Common myeloid progenitor, CD34-positive (primary cell): ENCODE data around the gene RAB1A.

Experiments used
- CTCF ChIA-PET: fragments of 350-600 bp; sonication (Branson Sonifier 250); formaldehyde crosslinking; loops from one replicate; lab custom pipeline; 2021; ENCODE audit warnings: antibody characterized with exemption; lab: Charles Lee
- POLR2A ChIA-PET: fragments of 350-600 bp; sonication (Branson Sonifier 250); formaldehyde crosslinking; loops from one replicate; lab custom pipeline; 2021; ENCODE audit warnings: antibody characterized with exemption; lab: Charles Lee
- DNase-seq, 3 donors: peaks; one replicate each; pipeline versions ENCODE4 v3.0.0 to v3.0.0-alpha.2; 2013
- H3K27ac ChIP-seq, 2 experiments: 1 replicate in 1 of 2; 2 replicates in 1 of 2; pipeline ENCODE4 v1.7.0; 2013; ENCODE audit warnings: inconsistent platforms in 2 of 2, low read length in 2 of 2, mild to moderate bottlenecking in 2 of 2, low read depth in 1 of 2, moderate library complexity in 1 of 2; ENCODE audit not compliant: severe bottlenecking in 2 of 2, insufficient read depth in 1 of 2, poor library complexity in 1 of 2
- H3K27me3 ChIP-seq, 5 experiments: replicated peaks in 2 of 5; 1 replicate in 3 of 5; 2 replicates in 2 of 5; pipeline versions ENCODE4 v1.6.1 to v1.7.0; 2013; ENCODE audit warnings: low read length in 4 of 5, mild to moderate bottlenecking in 2 of 5, moderate library complexity in 2 of 5, inconsistent platforms in 1 of 5; ENCODE audit not compliant: insufficient read depth in 5 of 5, control insufficient read depth in 4 of 5
- H3K36me3 ChIP-seq, 4 experiments: 1 replicate in 2 of 4; 2 replicates in 2 of 4; pipeline versions ENCODE4 v1.6.1 to v1.7.0; 2013; ENCODE audit warnings: low read length in 3 of 4, control low read depth in 1 of 4, mild to moderate bottlenecking in 1 of 4; ENCODE audit not compliant: control insufficient read depth in 4 of 4, insufficient read depth in 4 of 4
- H3K4me1 ChIP-seq, 4 experiments: 1 replicate in 3 of 4; 2 replicates in 1 of 4; pipeline versions ENCODE4 v1.6.1 to v1.7.1; 2013; ENCODE audit warnings: low read length in 3 of 4, mild to moderate bottlenecking in 3 of 4, control low read depth in 1 of 4, inconsistent platforms in 1 of 4, moderate library complexity in 1 of 4; ENCODE audit not compliant: control insufficient read depth in 4 of 4, insufficient read depth in 4 of 4; ENCODE audit errors: control extremely low read depth in 1 of 4
- H3K4me3 ChIP-seq, 7 experiments: 1 replicate in 4 of 7; 2 replicates in 3 of 7; pipeline versions ENCODE4 v1.5.1 to v1.7.0; 2013; ENCODE audit warnings: mild to moderate bottlenecking in 7 of 7, low read length in 6 of 7, moderate library complexity in 6 of 7, inconsistent platforms in 2 of 7, low read depth in 2 of 7, control low read depth in 1 of 7; ENCODE audit not compliant: insufficient read depth in 4 of 7, control insufficient read depth in 1 of 7; ENCODE audit errors: extremely low read depth in 1 of 7
- H3K9me3 ChIP-seq, 5 experiments: 1 replicate in 4 of 5; 2 replicates in 1 of 5; pipeline versions ENCODE4 v1.6.1 to v1.7.1; 2013; ENCODE audit warnings: low read length in 4 of 5, mild to moderate bottlenecking in 2 of 5, inconsistent platforms in 1 of 5, low read depth in 1 of 5, moderate library complexity in 1 of 5; ENCODE audit not compliant: control insufficient read depth in 4 of 5, insufficient read depth in 2 of 5; ENCODE audit errors: control extremely low read depth in 1 of 5
- whole genome bisulfite sequencing: methylation state at CpG from one replicate; pipeline ENCODE4 v1.1.5; 2013; ENCODE audit not compliant: insufficient coverage; 5-methylcytosine and 5-hydroxymethylcytosine counted together

The RAB1A gene

GRCh38 chr2:65085148-65085547 is 44.8 kb downstream of the RAB1A start:
- ChIA-PET POLR2A (interaction anchor here (1.2 to 2.0 kb wide), 2 partner anchors 18 to 20 kb away, joined by 4 to 11 read pairs; no protein-coding TSS in a partner anchor), CTCF (interaction anchor here (1.0 to 3.1 kb wide), 8 partner anchors 10 to 101 kb away, joined by 3 to 12 read pairs (median 8); no protein-coding TSS in a partner anchor)
- peaks cover 6 to 43% (median 34%) of the 10 kb centered on the region in 4 experiments for H3K4me1 ChIP-seq
- peaks cover 26 to 61% (median 44%) of the 10 kb centered on the region in 4 experiments for H3K36me3 ChIP-seq
- no peak for DNase-seq
- H3K27me3 ChIP-seq = no peaks in the 10 kb centered on the region
- no peak overlapping the region for H3K27ac ChIP-seq
- 100% methylated on average over 2 of the region's 3 CpGs for WGBS
- H3K4me3 ChIP-seq = no peak overlapping the region
- H3K9me3 ChIP-seq = no peaks in the 10 kb centered on the region

- 0% methylated on average over 4 of the region's 4 CpGs for WGBS
- Histone ChIP-seq H3K9me3 (no peaks in the 10 kb centered on the region), H3K36me3 (peaks cover 21 to 72% (median 48%) of the 10 kb centered on the region in 4 experiments), H3K4me1 (peaks cover 6 to 42% (median 33%) of the 10 kb centered on the region in 4 experiments), H3K27ac (peak overlapping the region; percentile 42 to 69), H3K27me3 (no peaks in the 10 kb centered on the region), H3K4me3 (peak overlapping the region in 1 of 7 experiments; percentile 48)
- peak; percentile 91 to 99 (median 98) for DNase-seq
- ChIA-PET CTCF (interaction anchor here (1.0 to 4.3 kb wide), 6 partner anchors 9 to 97 kb away, joined by 3 to 16 read pairs (median 4); partner anchors contain the start of gene RAB1A), POLR2A (interaction anchor here (0.8 to 1.8 kb wide), 7 partner anchors 13 to 97 kb away, joined by 3 to 22 read pairs (median 4); partner anchors contain the start of genes CEP68 and RAB1A)
Measured at GRCh38 chr2:65081232-65081685, 48.6 kb downstream of the RAB1A start.

GRCh38 chr2:65079017-65079416 is 50.9 kb downstream of the RAB1A start:
- peak overlapping the region; percentile 27 to 45 for H3K27ac ChIP-seq
- H3K4me3 ChIP-seq = no peak overlapping the region
- H3K4me1 ChIP-seq = peaks cover 6 to 44% (median 33%) of the 10 kb centered on the region in 4 experiments
- no peak for DNase-seq
- ChIA-PET CTCF (interaction anchor here (0.8 to 4.3 kb wide), 7 partner anchors 9 to 90 kb away, joined by 3 to 20 read pairs (median 4); no protein-coding TSS in a partner anchor), POLR2A (interaction anchor here (0.8 kb wide), 1 partner anchor 90 kb away, joined by 3 read pairs; no protein-coding TSS in a partner anchor)
- 94% methylated on average over 3 of the region's 6 CpGs for WGBS
- H3K27me3 ChIP-seq = no peaks in the 10 kb centered on the region
- no peaks in the 10 kb centered on the region for H3K9me3 ChIP-seq
- H3K36me3 ChIP-seq = peaks cover 22 to 70% (median 53%) of the 10 kb centered on the region in 4 experiments

- Histone ChIP-seq H3K4me3 (no peak overlapping the region), H3K27me3 (no peaks in the 10 kb centered on the region), H3K36me3 (peaks cover 23 to 70% (median 53%) of the 10 kb centered on the region in 4 experiments), H3K27ac (no peak overlapping the region), H3K9me3 (no peaks in the 10 kb centered on the region), H3K4me1 (peaks cover 6 to 42% (median 30%) of the 10 kb centered on the region in 4 experiments)
- WGBS = 100% methylated on average over 3 of the region's 7 CpGs
- DNase-seq = no peak
- CTCF ChIA-PET = interaction anchor here (0.7 to 4.3 kb wide), 9 partner anchors 8 to 109 kb away, joined by 3 to 20 read pairs (median 3); no protein-coding TSS in a partner anchor
- POLR2A ChIA-PET = interaction anchor here (0.5 to 0.6 kb wide), 3 partner anchors 15 to 209 kb away, joined by 3 to 7 read pairs (median 3); no protein-coding TSS in a partner anchor
Measured at GRCh38 chr2:65077898-65078297, 52.0 kb downstream of the RAB1A start.

- no peak overlapping the region for H3K4me3 ChIP-seq
- no peak for DNase-seq
- H3K36me3 ChIP-seq = peaks cover 23 to 75% (median 59%) of the 10 kb centered on the region in 4 experiments
- CTCF ChIA-PET = interaction anchor here (0.9 to 4.3 kb wide), 3 partner anchors 10 to 93 kb away, joined by 3 to 20 read pairs (median 4); no protein-coding TSS in a partner anchor
- POLR2A ChIA-PET = interaction anchor here (0.7 to 1.1 kb wide), 2 partner anchors 11 to 64 kb away, joined by 3 to 5 read pairs; no protein-coding TSS in a partner anchor
- H3K27me3 ChIP-seq = no peaks in the 10 kb centered on the region
- no peak overlapping the region for H3K27ac ChIP-seq
- H3K4me1 ChIP-seq = peaks cover 0 to 27% (median 14%) of the 10 kb centered on the region in 4 experiments
- H3K9me3 ChIP-seq = no peaks in the 10 kb centered on the region
- 95% methylated on average over 3 of the region's 7 CpGs for WGBS
Measured at GRCh38 chr2:65076345-65076710, 53.6 kb downstream of the RAB1A start.

GRCh38 chr2:65075605-65076344 is 54.1 kb downstream of the RAB1A start:
- Histone ChIP-seq H3K27ac (peak overlapping the region in 1 of 2 experiments; percentile 32), H3K27me3 (no peaks in the 10 kb centered on the region), H3K4me3 (no peak overlapping the region), H3K9me3 (no peaks in the 10 kb centered on the region), H3K4me1 (peaks cover 0 to 22% (median 12%) of the 10 kb centered on the region in 4 experiments), H3K36me3 (peaks cover 27 to 80% (median 65%) of the 10 kb centered on the region in 4 experiments)
- no peak for DNase-seq
- POLR2A ChIA-PET = interaction anchor here (1.1 kb wide), 1 partner anchor 11 kb away, joined by 5 read pairs; no protein-coding TSS in a partner anchor
- CTCF ChIA-PET = interaction anchor here (0.9 to 4.3 kb wide), 3 partner anchors 11 to 93 kb away, joined by 3 to 20 read pairs (median 4); no protein-coding TSS in a partner anchor
- WGBS = 53% methylated on average over 3 of the region's 5 CpGs
